ENCODE results near the gene SLC14A1. TPM values are rescaled to one million over a fixed set of nuclear protein-coding genes. Genes with fewer than 3 reads are reported as not detected.

Gene SLC14A1
- total RNA-seq, 3 donors from 2014 or later (not counting 1 experiment from before 2014, with no cell fraction given): 21.2 to 51.6 (median 42.2) TPM

GRCh38 chr18:45749918-45750689, 26.1 kb downstream of the SLC14A1 start:
- Mint-ChIP-seq H3K36me3 (no peaks in the 10 kb centered on the region), H3K4me1 (peaks cover 0 to 9% of the 10 kb centered on the region in 2 donors)
- 76% methylated on average over 5 of the region's 6 CpGs for WGBS (ENCODE audit: insufficient coverage)

GRCh38 chr18:45751766-45752165, 27.8 kb downstream of the SLC14A1 start:
- no peak overlapping the region for H3K27ac ChIP-seq (ENCODE audit: low read length)
- Mint-ChIP-seq H3K4me1 (peaks cover 0 to 5% of the 10 kb centered on the region in 2 donors), H3K4me3 (no peak overlapping the region), H3K27ac (no peak overlapping the region), H3K27me3 (ENCODE audit: low read depth in 2 of 2) (peaks cover 4 to 14% of the 10 kb centered on the region in 2 donors), H3K9me3 (no peaks in the 10 kb centered on the region), H3K36me3 (no peaks in the 10 kb centered on the region)
- no peaks in the 10 kb centered on the region for H3K27me3 ChIP-seq (ENCODE audit: control insufficient read depth, insufficient read depth, low read length)
- no peaks in the 10 kb centered on the region for H3K4me1 ChIP-seq (ENCODE audit: control insufficient read depth, insufficient read depth, low read length)
- no peaks in the 10 kb centered on the region for H3K9me3 ChIP-seq (ENCODE audit: control insufficient read depth, insufficient read depth, low read length)
- TF ChIP-seq CTCF (IDR thresholded peaks at IDR 0.05): no peak
- H3K36me3 ChIP-seq (ENCODE audit: control insufficient read depth, insufficient read depth, low read length): no peaks in the 10 kb centered on the region
- WGBS (ENCODE audit: insufficient coverage): 60% methylated on average over 1 of the region's 3 CpGs
- ATAC-seq: no peak
- intact Hi-C loops (cut with micrococcal nuclease): no loop called here
- H3K4me3 ChIP-seq (ENCODE audit: low read length): no peak overlapping the region
- no peak for DNase-seq

More at GRCh38 chr18:45749918-45750689, 26.1 kb downstream of the SLC14A1 start:
- H3K27me3 Mint-ChIP-seq (ENCODE audit: low read depth in 2 of 2): peaks cover under 1 to 5% of the 10 kb centered on the region in 2 donors
- no peak for TF ChIP-seq CTCF (IDR thresholded peaks at IDR 0.05)
- Histone ChIP-seq H3K27me3 (ENCODE audit: control insufficient read depth, insufficient read depth, low read length) (no peaks in the 10 kb centered on the region), H3K4me1 (ENCODE audit: control insufficient read depth, insufficient read depth, low read length) (no peaks in the 10 kb centered on the region), H3K4me3 (ENCODE audit: low read length) (no peak overlapping the region), H3K27ac (ENCODE audit: low read length) (no peak overlapping the region), H3K36me3 (ENCODE audit: control insufficient read depth, insufficient read depth, low read length) (no peaks in the 10 kb centered on the region), H3K9me3 (ENCODE audit: control insufficient read depth, insufficient read depth, low read length) (no peaks in the 10 kb centered on the region)
- no peak overlapping the region for H3K4me3 Mint-ChIP-seq
- H3K9me3 Mint-ChIP-seq: no peaks in the 10 kb centered on the region
- ATAC-seq (no peak), DNase-seq (no peak)
- H3K27ac Mint-ChIP-seq: no peak overlapping the region
- intact Hi-C loops (cut with micrococcal nuclease): no loop called here

- Mint-ChIP-seq H3K27me3 (ENCODE audit: low read depth in 2 of 2) (peaks cover 4 to 18% of the 10 kb centered on the region in 2 donors), H3K9me3 (no peaks in the 10 kb centered on the region), H3K4me3 (no peak overlapping the region), H3K36me3 (no peaks in the 10 kb centered on the region), H3K27ac (no peak overlapping the region), H3K4me1 (peaks cover 0 to 5% of the 10 kb centered on the region in 2 donors)
- Histone ChIP-seq H3K4me1 (ENCODE audit: control insufficient read depth, insufficient read depth, low read length) (no peaks in the 10 kb centered on the region), H3K27ac (ENCODE audit: low read length) (no peak overlapping the region), H3K27me3 (ENCODE audit: control insufficient read depth, insufficient read depth, low read length) (no peaks in the 10 kb centered on the region), H3K36me3 (ENCODE audit: control insufficient read depth, insufficient read depth, low read length) (no peaks in the 10 kb centered on the region), H3K4me3 (ENCODE audit: low read length) (no peak overlapping the region), H3K9me3 (ENCODE audit: control insufficient read depth, insufficient read depth, low read length) (no peaks in the 10 kb centered on the region)
- DNase-seq: no peak
- no peak for ATAC-seq
- TF ChIP-seq CTCF (IDR thresholded peaks at IDR 0.05): no peak
- intact Hi-C loops (cut with micrococcal nuclease): no loop called here
Observed at GRCh38 chr18:45752681-45753080, 28.7 kb downstream of the SLC14A1 start.

GRCh38 chr18:45753286-45753685, 29.3 kb downstream of the SLC14A1 start:
- no peak overlapping the region for H3K4me3 Mint-ChIP-seq
- H3K27me3 Mint-ChIP-seq (ENCODE audit: low read depth in 2 of 2): peaks cover 4 to 18% of the 10 kb centered on the region in 2 donors

More at GRCh38 chr18:45753286-45753685, 29.3 kb downstream of the SLC14A1 start:
- peaks cover 0 to 5% of the 10 kb centered on the region in 2 donors for H3K4me1 Mint-ChIP-seq
- Histone ChIP-seq H3K4me3 (ENCODE audit: low read length) (no peak overlapping the region), H3K36me3 (ENCODE audit: control insufficient read depth, insufficient read depth, low read length) (no peaks in the 10 kb centered on the region), H3K4me1 (ENCODE audit: control insufficient read depth, insufficient read depth, low read length) (no peaks in the 10 kb centered on the region), H3K9me3 (ENCODE audit: control insufficient read depth, insufficient read depth, low read length) (no peaks in the 10 kb centered on the region), H3K27ac (ENCODE audit: low read length) (no peak overlapping the region), H3K27me3 (ENCODE audit: control insufficient read depth, insufficient read depth, low read length) (no peaks in the 10 kb centered on the region)
- ATAC-seq (no peak), DNase-seq (no peak)
- H3K27ac Mint-ChIP-seq: no peak overlapping the region
- no peaks in the 10 kb centered on the region for H3K9me3 Mint-ChIP-seq
- intact Hi-C loops (cut with micrococcal nuclease): no loop called here
- 85% methylated on average over 1 of the region's 1 CpG for WGBS (ENCODE audit: insufficient coverage)
- no peak for TF ChIP-seq CTCF (IDR thresholded peaks at IDR 0.05)
- H3K36me3 Mint-ChIP-seq: no peaks in the 10 kb centered on the region

All from natural killer cell (primary cell).